ENCODE data around the gene ST8SIA6.

ST8SIA6 gene

DNA sequence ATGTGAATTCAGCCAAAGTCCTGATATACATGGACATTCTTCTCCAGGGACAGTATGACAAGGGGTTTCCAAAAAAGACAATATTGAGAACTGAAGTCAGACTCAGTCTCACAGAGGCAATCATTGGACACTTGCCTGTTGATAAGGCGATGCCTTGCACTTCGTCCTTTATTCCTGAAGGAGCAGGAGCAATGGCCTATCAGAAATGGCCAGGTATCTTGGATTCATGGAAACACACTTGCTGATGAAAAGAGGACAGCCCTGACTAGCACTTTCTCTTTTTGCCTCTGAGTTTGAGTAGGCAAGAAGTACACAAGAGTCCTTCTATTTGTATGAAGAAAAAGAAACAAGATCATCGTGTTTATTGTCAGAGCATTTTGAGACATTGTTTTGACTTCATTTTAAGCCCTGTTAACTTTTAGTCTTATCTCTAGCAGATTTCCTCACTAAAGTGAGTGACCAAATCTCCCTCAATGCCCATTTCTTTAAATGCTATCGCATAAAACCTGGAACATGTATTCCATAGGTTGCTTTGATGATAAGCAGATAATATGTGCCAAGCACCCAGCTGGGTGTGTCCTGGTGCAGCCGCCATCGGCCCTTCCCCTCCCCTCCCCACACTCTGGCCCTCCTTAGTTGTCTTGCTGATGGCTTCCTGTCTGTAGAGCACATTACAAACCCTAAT lies 26.6 kb downstream of the ST8SIA6 start:
- TF ChIP-seq, protein P1, sequence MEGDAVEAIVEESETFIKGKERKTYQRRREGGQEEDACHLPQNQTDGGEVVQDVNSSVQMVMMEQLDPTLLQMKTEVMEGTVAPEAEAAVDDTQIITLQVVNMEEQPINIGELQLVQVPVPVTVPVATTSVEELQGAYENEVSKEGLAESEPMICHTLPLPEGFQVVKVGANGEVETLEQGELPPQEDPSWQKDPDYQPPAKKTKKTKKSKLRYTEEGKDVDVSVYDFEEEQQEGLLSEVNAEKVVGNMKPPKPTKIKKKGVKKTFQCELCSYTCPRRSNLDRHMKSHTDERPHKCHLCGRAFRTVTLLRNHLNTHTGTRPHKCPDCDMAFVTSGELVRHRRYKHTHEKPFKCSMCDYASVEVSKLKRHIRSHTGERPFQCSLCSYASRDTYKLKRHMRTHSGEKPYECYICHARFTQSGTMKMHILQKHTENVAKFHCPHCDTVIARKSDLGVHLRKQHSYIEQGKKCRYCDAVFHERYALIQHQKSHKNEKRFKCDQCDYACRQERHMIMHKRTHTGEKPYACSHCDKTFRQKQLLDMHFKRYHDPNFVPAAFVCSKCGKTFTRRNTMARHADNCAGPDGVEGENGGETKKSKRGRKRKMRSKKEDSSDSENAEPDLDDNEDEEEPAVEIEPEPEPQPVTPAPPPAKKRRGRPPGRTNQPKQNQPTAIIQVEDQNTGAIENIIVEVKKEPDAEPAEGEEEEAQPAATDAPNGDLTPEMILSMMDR (IDR thresholded peaks at IDR 0.05; ENCODE audit: insufficient read depth, low read length) = no peak
- TF ChIP-seq REST (IDR thresholded peaks at IDR 0.05; ENCODE audit: insufficient replicate concordance, low read depth) (no peak), GABPA (IDR thresholded peaks at IDR 0.05; ENCODE audit: low read depth) (no peak), SPI1 (IDR thresholded peaks at IDR 0.05; ENCODE audit: borderline replicate concordance, low read depth) (no peak), POLR2AphosphoS5 (IDR thresholded peaks at IDR 0.05; ENCODE audit: low read depth) (no peak)
- Histone ChIP-seq H3K27me3 (ENCODE audit: insufficient read depth, poor library complexity, severe bottlenecking) (no peaks in the 10 kb centered on the region), H3K27ac (replicated peaks) (no peak overlapping the region), H3K4me3 (replicated peaks; ENCODE audit: insufficient read depth, low read length) (no peak overlapping the region)
- no peak for DNase-seq (ENCODE audit: low read depth in 1 of 2, low spot score in 1 of 2)

- Histone ChIP-seq H3K27me3 (ENCODE audit: insufficient read depth, poor library complexity, severe bottlenecking) (no peaks in the 10 kb centered on the region), H3K27ac (replicated peaks) (no peak overlapping the region), H3K4me3 (replicated peaks; ENCODE audit: insufficient read depth, low read length) (no peak overlapping the region)
- DNase-seq (ENCODE audit: low read depth in 1 of 2, low spot score in 1 of 2) = no peak
- TF ChIP-seq SPI1 (IDR thresholded peaks at IDR 0.05; ENCODE audit: borderline replicate concordance, low read depth) (no peak), POLR2AphosphoS5 (IDR thresholded peaks at IDR 0.05; ENCODE audit: low read depth) (no peak), REST (IDR thresholded peaks at IDR 0.05; ENCODE audit: insufficient replicate concordance, low read depth) (no peak), GABPA (IDR thresholded peaks at IDR 0.05; ENCODE audit: low read depth) (no peak)
- TF ChIP-seq, protein P1 (IDR thresholded peaks at IDR 0.05; ENCODE audit: insufficient read depth, low read length) = no peak
These were observed 27.2 kb downstream of the ST8SIA6 start for GRCh38 chr10:17427201-17427600.

GRCh38 chr10:17426263-17426750 lies 28.1 kb downstream of the ST8SIA6 start:
- Histone ChIP-seq H3K27ac (replicated peaks) (no peak overlapping the region), H3K4me3 (replicated peaks; ENCODE audit: insufficient read depth, low read length) (no peak overlapping the region), H3K27me3 (ENCODE audit: insufficient read depth, poor library complexity, severe bottlenecking) (no peaks in the 10 kb centered on the region)
- DNase-seq (ENCODE audit: low read depth in 1 of 2, low spot score in 1 of 2) = no peak
- TF ChIP-seq, protein P1 (IDR thresholded peaks at IDR 0.05; ENCODE audit: insufficient read depth, low read length) = no peak
- TF ChIP-seq REST (IDR thresholded peaks at IDR 0.05; ENCODE audit: insufficient replicate concordance, low read depth) = no peak
- no peak for TF ChIP-seq POLR2AphosphoS5 (IDR thresholded peaks at IDR 0.05; ENCODE audit: low read depth)
- no peak for TF ChIP-seq GABPA (IDR thresholded peaks at IDR 0.05; ENCODE audit: low read depth)
- TF ChIP-seq SPI1 (IDR thresholded peaks at IDR 0.05; ENCODE audit: borderline replicate concordance, low read depth) = no peak
